ENCODE measurements around the gene SLU7.

Gene SLU7

DNA sequence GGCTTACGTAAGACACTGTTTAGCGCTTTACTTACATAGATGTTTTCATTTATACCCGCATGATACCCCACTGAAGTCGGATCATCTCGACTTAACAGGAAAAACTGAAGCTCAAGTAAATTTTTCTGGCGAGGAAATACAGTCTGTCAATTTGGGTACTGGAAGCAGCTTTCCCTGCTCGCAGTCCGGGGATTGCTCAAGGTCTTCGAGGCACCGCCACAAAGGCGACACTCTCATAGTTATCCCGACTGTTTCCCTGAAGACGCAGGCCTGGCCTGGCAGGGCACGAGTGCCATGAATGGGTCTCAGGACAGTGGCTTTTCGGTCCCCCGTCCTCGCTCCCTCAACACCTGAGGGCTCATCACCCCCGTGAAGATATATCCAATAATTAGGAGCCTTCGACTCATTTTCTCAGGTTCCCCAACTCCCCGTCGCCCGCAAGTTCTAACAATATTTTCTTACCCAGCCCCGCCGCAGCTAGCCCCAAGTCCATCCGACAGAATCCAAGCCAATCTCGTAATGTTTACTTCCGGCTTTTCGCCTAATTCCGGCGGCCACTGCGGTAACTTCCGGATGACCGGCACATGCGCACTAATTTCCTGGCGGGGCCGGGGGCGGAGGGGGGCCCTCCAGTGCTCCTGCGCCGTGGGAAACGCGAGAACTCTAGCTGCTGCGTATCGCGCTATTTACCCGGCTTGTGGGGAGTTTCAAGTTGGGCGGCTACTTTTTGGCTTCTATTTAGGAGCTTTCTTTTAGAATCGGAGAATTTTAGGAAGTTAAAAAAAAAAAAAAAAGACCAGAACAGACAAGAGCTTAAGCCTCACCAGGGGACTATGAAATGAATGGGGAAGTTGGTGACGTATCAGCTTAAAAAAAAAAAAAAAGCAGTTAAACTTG lies at the start of gene SLU7:
Gene SLU7, minus strand, starts transcription at position 521 of the 897 bp plus-strand sequence. CDS start 3,787 bp downstream, outside the sequence.
- peak; percentile 76 for DNase-seq

DNA sequence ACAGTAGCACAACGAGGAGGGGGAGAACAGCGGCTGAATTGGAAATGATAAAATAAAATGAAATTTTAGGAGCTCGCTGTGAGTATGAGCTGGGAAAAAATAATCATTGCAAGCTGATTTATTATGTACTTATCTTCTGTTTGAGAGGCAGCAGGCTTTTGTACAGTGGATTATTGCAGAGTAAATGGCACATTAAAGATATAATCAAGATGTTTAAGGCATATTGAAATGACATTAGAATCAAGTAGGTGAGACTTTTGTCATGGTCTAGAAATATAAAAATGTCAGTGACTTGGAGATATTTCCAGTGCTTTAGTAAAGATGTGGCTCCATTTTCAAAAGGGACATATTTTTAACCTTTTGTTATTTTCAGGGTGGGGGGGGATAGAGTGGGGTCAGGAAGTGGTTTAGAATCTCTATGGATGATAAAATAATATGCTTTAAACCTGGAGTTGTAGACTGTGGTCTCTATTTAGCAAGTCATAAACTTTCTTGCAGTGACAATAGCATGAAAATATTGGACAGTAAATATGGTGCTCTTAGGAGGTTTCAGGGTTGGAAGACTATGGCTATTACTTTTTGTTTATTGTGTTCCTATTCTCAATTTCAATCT lies 49.6 kb upstream of the SLU7 start:
- DNase-seq: no peak

DNA sequence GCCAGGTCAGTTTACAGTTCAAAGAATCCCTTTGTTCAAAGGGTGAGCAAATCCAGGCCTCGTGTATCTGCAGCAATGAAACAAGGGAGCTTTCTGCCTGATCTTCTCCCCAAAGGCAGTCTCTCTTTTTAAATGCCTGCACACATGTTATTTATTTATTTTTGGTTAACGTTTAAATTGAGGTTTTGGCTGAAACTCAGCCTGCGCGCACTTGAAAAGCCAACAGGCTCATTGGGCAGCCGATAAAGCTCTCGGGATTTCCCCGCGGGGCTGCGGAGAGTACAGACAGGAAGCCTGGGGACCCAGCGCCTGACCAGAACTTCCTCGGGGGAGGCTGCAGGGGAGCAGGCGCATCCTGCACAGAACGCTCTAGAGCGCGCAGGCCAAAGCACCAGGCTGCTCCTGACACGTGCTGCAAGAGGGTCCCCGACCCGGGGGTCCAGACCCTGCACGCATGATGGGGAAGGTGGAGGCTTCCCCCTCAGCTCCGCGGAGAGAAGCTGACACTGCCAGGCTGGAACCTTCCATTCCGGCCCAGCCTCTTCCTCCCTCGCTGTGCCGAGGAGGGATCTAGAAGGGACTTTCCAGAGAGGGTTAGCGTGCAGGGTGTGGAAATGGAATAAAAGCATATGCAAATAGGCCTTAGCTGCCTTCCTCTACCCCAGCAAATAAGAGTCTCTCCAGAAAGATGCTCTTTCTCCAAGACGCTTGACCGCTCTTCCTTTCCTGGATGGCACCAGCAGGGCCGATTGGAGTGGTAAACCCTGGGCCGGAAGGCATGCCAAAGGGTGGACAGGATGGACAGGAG lies 48.9 kb upstream of the SLU7 start:
- no peak for DNase-seq

DNA sequence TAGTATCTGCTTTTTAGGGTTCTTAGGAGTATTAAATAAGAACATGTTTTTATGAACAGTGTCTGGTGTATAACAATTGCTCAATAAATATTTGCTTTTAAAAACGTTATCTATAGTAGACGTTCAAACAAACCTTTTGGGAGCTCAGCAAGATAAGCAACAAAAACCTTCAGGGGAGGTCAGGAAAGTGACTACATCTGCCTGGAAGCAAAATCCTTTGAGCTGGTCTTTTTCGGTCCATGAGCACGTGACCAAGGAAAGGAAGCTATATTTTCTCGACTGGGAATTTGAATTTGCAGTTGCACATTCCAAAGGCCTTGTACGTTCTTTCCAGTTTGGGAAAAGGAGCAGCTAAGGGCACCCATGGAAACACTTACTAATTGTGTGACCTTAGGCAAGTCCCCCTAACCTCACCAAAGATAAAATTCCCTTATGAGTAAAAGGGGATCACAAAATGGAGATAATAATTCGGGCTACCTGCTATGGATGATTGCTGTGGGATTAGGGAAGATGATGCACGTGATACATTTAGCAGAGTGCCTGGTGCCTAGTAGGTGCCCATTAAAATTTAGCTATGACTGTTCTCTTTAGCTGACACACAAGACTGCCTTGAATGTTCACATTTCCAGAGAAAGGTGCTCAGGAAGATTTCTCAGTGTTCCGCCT lies 48.1 kb upstream of the SLU7 start:
- no peak for DNase-seq

DNA sequence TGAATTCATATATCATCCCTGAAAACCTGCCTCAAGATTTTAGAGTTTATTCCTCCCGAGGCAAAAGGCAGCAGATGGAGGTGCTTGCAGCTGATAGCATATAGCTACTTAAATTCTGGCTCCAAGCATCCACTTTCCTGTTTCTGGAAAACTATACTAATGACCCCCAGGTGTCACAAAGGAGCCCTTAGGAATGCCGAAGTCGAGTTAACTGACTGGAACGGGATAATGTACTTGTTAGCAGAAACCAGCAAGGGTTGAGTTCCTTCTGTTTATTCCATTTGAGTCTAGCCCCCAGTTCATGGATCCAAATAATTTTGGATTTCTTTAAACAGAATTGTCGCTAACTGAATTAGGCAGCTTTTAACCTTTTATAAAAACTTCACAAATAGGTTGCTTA lies 47.2 kb upstream of the SLU7 start:
- no peak for DNase-seq

DNA sequence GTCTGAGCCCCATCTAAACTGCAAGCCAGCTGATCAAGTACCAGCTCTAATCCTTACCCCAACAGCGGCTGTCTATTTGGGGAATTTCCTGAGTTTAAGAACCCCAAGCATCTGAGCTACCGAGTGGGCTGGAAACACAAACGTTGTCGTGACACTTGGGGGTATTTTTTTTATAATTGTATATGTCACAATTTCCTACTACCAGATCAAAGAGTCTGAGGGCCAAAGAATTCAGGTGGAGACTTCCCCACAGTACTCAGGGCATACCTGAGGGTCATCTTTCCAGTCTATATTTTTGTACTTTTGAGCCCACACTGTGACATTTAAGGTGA lies 45.6 kb upstream of the SLU7 start:
- DNase-seq: no peak

DNA sequence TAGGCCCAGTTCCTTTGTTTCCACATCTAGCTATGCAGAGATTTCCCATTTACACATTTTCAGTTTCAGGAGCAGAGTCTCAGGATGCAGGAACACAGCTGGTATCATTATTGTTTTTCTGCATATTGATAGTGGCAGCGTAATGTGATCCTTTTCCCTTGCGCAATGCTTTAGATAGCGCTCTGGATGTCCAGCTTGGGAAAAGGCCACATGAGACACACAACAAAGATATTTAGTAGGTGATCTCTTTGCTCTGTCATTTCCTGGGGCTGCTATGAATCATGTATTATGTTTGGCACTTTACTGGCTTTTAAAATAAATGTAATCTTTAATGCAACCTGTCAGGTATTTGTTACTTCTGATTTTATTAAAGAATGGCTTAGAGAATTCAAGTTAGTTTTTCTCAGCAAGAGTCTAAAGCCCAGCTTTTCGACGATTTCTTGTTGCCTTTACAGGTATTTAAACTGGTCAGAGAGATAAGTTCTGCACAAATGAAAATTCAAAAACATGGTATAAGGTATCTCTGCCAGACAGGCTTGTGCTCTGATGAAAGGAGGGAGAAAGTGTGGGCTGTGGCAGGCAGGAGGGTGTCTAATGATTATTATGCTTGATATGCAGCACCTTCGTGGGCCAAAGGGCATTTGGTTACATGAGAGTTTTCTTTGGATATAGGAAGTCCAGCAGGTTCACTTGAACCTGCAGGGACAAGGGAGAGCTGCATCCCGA lies 45.0 kb upstream of the SLU7 start:
- DNase-seq: no peak

DNA sequence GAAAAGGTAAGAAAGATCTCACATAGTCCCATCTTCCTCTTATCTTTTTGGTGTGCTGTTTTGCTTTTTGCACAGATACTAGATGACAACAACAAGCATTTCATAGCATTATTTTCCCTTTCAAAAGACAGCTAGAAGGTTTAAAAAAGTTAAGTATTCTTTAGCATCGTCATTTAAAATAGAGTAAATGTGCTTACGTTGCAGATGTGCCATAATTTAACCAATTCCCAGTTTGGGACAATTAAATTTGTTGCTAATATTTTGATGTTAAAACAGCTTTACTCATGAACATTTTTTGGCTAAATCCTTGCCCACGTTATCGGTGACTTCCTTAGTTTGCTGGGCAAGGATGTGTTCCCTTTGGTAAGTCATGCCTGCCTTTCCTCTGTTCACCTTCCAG lies 44.3 kb upstream of the SLU7 start:
- DNase-seq: no peak

DNA sequence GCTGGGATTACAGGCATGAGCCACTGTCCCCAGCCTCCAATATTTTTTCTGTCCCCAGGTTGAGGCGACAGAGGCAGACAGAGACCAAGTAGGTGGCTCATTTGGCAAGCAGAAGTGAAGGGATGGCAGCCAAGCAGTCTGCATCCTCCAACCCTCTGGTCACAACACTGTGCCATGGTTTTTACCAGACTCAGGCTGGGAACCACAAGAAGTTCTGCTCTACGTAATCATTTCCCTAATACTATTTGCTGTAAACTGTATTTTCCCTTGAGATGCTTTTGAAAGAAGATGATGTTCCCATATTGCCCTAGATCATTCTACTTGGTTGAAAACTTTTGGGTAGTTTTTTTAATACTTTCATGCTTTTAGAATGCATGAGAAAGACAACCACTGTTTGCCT lies 43.3 kb upstream of the SLU7 start:
- DNase-seq: no peak

DNA sequence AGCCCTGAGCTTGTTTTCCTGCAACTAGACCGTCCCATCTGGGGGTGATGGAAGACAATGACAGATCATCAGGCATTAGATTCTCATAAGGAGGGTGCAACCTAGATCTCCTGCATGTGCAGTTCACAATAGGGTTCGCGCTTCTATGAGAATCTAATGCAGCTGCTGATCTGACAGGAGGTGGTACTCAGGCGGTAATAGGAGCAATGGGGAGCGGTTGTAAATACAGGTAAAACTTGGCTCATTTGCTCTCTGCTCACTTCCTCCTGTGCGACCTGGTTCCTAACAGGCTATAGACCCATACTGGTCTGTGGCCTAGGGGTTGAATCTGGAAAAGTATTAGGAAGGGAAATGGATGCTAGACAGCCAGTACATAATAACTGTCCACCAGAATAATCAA lies 42.5 kb upstream of the SLU7 start:
- no peak for DNase-seq

DNA sequence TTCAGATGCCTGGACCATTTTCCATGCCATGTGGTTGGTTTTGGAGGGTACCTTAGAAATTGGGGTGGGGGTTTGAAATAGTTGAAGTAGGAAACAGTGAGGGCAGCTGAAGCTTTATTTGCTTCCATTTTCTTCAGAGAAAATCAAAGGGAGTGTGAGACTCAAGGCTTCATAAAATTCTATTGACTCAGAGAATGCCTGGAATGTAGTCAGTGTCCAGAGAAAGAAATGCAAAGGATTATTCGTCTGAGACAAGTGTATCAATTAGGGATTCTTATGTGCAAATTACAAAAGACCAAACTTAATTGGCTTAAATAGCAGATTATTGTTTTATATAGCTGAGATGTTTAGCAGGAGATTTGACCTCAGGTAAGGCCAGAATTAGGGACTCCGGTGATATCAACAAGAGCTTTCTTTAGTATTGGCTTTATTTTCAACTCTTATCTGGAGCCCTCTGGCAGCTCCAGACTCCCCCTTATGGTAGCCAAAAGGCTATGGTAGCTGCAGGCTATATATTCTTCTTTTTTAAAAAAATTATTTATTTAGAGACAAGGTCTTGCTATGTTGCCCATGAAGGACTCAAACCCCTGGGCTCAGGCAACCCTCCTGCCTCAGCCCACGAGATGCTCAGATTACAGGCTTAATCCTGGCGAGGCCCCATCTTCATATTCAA lies 41.6 kb upstream of the SLU7 start:
- no peak for DNase-seq

DNA sequence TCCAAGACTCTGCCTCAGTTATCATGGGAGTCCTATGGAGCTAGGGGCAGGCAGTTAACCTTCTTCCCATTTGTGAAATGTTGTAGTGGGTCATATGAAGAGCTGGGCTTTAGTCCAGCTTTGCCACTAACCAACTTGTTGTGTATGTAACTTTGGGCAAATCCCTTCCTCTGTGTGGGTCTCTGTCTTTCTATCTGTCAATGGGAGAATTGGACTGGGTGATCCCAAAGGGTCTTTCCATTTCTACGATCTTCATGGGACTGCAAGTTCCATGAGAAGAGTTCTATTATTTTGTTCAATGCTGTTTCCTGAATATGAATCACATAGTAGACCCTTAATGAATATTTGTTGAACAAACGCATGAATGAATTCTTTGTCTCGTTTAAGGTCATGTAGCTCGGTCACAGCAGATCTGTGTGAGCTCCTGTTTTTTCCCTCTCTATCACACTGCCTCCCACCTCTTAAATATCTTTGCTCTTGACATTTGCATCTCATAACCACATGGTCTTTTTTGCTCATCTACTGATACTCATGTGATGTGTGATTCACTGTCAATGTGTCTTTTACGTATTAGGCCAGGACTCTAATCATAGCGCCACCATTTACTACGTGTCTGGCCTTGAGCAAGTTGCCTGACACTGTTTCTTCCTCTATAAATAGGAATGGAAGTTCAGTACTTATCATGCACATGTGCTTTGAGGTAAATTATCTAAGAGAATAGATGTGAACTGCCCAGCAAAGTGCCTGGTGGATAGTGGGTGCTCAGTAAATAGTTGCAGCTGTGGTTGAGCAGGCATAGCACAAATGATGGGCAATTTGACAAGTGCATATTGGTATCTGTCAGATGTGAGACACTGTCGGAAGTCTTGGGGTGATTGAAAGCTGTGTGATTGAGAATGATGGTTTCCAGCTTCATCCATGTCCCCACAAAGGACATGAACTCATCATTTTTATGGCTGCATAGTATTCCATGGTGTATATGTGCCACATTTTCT lies 40.2 kb upstream of the SLU7 start:
- DNase-seq: no peak

DNA sequence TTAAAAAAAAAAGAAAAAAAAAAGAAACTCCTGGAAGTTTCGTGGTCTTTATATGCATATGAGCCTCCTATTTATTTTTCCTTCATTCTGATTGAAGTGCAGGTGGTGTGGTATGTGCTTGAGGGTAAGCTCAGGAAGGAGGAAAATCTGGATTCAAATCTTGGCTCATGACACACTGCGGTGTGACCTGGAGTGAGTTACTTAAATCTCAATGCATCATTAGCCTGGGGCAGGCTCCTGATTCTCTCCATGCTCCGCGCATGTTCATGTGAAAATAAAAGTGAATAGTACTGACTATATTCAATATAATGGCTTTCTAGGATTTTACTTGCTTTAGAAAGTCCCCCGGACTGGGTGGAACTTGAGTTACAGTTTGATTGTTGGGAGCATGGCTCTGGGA lies 38.4 kb upstream of the SLU7 start:
- DNase-seq: no peak

DNA sequence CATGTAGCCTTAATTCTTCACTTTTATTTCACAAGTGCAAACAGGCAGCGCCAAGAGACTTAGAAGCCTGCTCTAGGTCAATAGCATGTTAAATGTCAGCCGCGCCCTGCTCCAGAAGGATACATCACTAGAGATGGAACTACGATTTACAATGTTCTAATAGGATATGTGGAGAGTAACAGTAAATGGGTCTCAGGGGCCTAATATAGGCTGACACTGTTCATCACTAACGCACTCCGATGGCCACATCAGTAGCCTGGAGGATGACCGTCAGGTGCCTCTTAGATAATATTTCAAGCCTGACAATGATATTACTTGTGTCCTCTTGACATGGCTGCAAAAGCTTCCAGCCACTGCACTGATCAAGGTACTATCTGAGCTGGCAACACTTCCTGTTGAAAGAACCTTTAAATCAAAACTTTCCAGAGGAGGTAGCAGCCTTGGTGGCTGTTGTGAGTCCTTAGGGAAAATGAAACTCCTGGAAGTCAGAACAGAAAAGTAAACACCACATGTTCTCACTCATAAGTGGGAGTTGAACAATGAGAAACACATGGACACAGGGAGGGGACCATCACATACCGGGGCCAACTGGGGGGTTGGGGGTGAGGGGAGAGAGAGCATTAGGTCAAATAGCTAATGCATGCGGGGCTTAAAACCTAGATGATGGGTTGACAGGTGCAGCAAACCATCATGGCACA lies 37.7 kb upstream of the SLU7 start:
- no peak for DNase-seq

DNA sequence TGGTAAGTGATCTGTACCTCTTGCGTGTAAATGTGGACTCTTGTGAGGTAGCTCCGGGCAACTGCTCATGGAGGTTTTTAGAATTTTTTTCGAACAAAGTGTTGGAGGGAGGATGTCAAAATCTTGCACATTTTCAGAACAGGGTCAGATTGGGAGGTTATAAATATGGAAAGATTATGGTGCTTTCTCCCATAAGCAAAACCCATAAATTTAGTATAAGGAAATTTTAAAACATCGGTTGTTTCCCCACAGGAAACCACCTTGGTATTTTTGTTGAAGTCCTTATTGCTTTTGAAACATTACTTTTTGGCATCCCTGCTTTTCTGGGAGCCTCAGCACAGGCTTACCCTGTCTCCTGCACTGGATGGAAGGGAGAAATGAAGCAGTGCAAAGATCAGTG lies 36.7 kb upstream of the SLU7 start:
- DNase-seq: no peak

DNA sequence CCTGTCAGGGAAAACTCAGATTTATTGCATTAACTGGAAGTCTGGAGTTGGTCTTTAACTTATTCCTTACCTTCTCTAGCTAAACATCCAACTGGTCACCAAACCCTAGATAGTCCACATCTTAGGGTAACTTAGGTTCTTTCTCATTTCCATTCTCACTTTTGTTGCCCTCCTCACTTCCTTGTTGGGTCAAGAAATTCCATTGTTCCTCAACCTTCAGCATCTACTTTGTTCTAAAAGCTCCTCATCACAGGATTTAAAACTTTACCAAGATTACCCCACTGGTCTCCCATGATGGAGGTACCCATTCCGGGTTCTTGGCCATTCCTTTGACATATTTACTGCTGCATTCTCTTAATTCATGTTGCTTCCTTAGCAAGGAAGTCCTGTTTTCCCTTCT lies 34.9 kb upstream of the SLU7 start:
- DNase-seq: no peak

DNA sequence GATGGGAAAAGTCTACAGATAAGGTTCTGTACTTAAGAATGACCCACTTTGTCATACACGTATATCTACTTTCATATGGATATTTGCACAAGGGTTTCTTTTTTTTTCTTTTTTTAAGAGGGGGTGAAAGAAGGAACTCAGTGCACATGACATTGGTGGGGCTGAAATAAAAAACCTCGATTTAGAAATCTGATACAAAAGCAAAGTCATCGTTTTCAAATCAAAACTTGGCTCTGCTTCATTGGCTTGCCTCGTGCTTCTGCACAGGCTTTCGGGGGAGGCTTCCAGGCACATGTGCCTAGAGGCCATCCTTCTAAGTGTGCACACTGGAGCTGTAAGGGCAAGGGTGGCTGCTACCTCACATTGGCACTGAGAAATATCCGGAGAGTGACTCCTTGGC lies 33.9 kb upstream of the SLU7 start:
- DNase-seq: no peak

DNA sequence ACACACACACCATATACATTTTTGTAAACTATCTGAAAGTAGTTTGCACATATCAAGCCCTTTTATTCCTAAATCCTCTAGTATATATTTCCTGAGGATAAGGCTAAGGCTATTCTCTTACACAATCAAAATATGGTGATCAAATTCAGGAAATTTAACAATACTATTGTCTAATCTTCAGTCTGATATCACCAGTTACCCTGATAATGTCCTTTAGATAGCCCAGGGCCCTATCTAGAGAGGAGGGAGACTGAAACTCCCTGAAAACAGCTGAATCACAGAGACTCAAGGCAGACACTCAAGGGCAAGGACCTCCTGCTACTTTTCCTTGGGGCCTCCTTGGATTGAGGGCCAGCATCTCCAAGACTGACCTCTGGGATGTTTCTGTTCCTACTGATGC lies 33.2 kb upstream of the SLU7 start:
- DNase-seq: no peak

DNA sequence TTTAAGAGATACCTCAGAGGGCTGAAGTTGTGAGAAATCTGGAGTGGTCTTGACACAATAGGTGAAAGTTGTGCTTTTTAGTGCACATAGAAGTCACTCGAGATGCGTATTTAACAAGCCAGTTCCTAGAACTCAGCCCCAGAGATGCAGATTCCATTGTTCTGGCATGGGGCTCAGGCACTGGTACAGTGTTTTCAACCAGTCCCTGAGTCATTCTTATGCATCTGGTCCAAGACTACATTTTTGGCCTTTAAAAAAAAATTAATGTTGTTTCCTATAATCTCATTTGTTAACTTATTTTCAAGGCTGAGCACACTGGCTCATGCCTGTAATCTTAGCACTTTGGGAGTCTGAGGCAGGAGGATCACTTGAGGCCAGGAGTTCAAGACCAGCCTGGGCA lies 32.4 kb upstream of the SLU7 start:
- DNase-seq: no peak
